BE2C (cell line): Measurements from ENCODE around the gene MYH13.

Experiments used
- DNase-seq: peaks from one replicate; pipeline ENCODE4 v3.0.0-alpha.2; 2020
- H3K27me3 ChIP-seq: fragments of 250-450 bp; sonication (Bioruptor Pico); 2 replicates; pipeline ENCODE4 v1.5.1; 2020; ENCODE audit warnings: mild to moderate bottlenecking
- H3K36me3 ChIP-seq: fragments of 250-450 bp; sonication (Bioruptor Pico); 2 replicates; pipeline ENCODE4 v1.5.1; 2020; ENCODE audit warnings: mild to moderate bottlenecking
- H3K4me1 ChIP-seq: fragments of 250-450 bp; sonication (Bioruptor Pico); 2 replicates; pipeline ENCODE4 v1.5.1; 2020
- H3K4me3 ChIP-seq: 2 replicates; pipeline ENCODE4 v1.5.1; 2011; ENCODE audit warnings: low read depth, low read length
- H3K9me3 ChIP-seq: fragments of 250-450 bp; sonication (Bioruptor Pico); 2 replicates; pipeline ENCODE4 v1.5.1; 2020
- CTCF ChIP-seq: IDR thresholded peaks from 2 replicates; pipeline ENCODE4 v1.5.1; 2012; ENCODE audit warnings: mild to moderate bottlenecking, low read depth, low read length

MYH13 gene

GRCh38 chr17:10328206-10328605 lies 44.6 kb downstream of the MYH13 start:
- no peak overlapping the region for H3K4me3 ChIP-seq
- DNase-seq, result no peak
- H3K4me1 ChIP-seq, result no peaks in the 10 kb centered on the region
- no peaks in the 10 kb centered on the region for H3K36me3 ChIP-seq
- no peaks in the 10 kb centered on the region for H3K27me3 ChIP-seq
- TF ChIP-seq CTCF, result no peak
- no peaks in the 10 kb centered on the region for H3K9me3 ChIP-seq

- TF ChIP-seq CTCF, result peak; percentile 74
- peak; percentile 55 for DNase-seq
- no peaks in the 10 kb centered on the region for H3K27me3 ChIP-seq
- H3K9me3 ChIP-seq, result no peaks in the 10 kb centered on the region
- no peaks in the 10 kb centered on the region for H3K36me3 ChIP-seq
- no peaks in the 10 kb centered on the region for H3K4me1 ChIP-seq
- H3K4me3 ChIP-seq, result no peak overlapping the region
Observed at GRCh38 chr17:10327640-10328039, 45.2 kb downstream of the MYH13 start.

GRCh38 chr17:10325031-10325695 lies 47.6 kb downstream of the MYH13 start:
- no peaks in the 10 kb centered on the region for H3K9me3 ChIP-seq
- no peak for TF ChIP-seq CTCF
- H3K27me3 ChIP-seq, result no peaks in the 10 kb centered on the region
- H3K4me1 ChIP-seq, result no peaks in the 10 kb centered on the region
- DNase-seq, result no peak
- H3K36me3 ChIP-seq, result no peaks in the 10 kb centered on the region
- no peak overlapping the region for H3K4me3 ChIP-seq

GRCh38 chr17:10323812-10324610 lies 48.8 kb downstream of the MYH13 start:
- Histone ChIP-seq H3K9me3 (no peaks in the 10 kb centered on the region), H3K4me3 (no peak overlapping the region), H3K36me3 (no peaks in the 10 kb centered on the region), H3K27me3 (no peaks in the 10 kb centered on the region), H3K4me1 (no peaks in the 10 kb centered on the region)
- TF ChIP-seq CTCF, result no peak
- DNase-seq, result no peak

GRCh38 chr17:10318535-10318934 lies 54.3 kb downstream of the MYH13 start:
- H3K36me3 ChIP-seq, result no peaks in the 10 kb centered on the region
- H3K4me1 ChIP-seq, result no peaks in the 10 kb centered on the region
- H3K27me3 ChIP-seq, result no peaks in the 10 kb centered on the region
- DNase-seq, result no peak
- no peak overlapping the region for H3K4me3 ChIP-seq
- no peak for TF ChIP-seq CTCF
- H3K9me3 ChIP-seq, result no peaks in the 10 kb centered on the region

GRCh38 chr17:10317543-10317834 lies 55.3 kb downstream of the MYH13 start:
- no peak for TF ChIP-seq CTCF
- Histone ChIP-seq H3K4me1 (no peaks in the 10 kb centered on the region), H3K36me3 (no peaks in the 10 kb centered on the region), H3K27me3 (no peaks in the 10 kb centered on the region), H3K9me3 (no peaks in the 10 kb centered on the region), H3K4me3 (no peak overlapping the region)
- no peak for DNase-seq
